Cortex of kidney (tissue), 1 donor: ENCODE measurements around the gene NDUFAF7.
"Not testable (repeated sequence)": the region's sequence is repeated elsewhere in the genome, so short reads cannot be mapped to it uniquely, and the experiment has no call there.

Source experiments
- DNase-seq: peaks from one replicate; lab custom pipeline; 2025; lab: John Stamatoyannopoulos, UW

The NDUFAF7 gene

GRCh38 chr2:37282746-37283145, 51.3 kb downstream of the NDUFAF7 start:
- DNase-seq, result no peak

GRCh38 chr2:37283207-37283606, 51.7 kb downstream of the NDUFAF7 start:
- no peak for DNase-seq

- DNase-seq, result no peak
These were observed 52.9 kb downstream of the NDUFAF7 start for GRCh38 chr2:37284381-37284780.

GRCh38 chr2:37287966-37288365, 56.5 kb downstream of the NDUFAF7 start:
- no peak for DNase-seq

GRCh38 chr2:37291680-37292079, 60.2 kb downstream of the NDUFAF7 start:
- DNase-seq, result no peak

GRCh38 chr2:37294858-37295257, 63.4 kb downstream of the NDUFAF7 start:
- not testable (repeated sequence) for DNase-seq

GRCh38 chr2:37295469-37296073, 64.1 kb downstream of the NDUFAF7 start:
- DNase-seq, result no peak

- no peak for DNase-seq
These were observed 66.2 kb downstream of the NDUFAF7 start for GRCh38 chr2:37297632-37298031.
